Measurements from ENCODE around the gene ELL3.
"Not testable (repeated sequence)": the region's sequence is repeated elsewhere in the genome, so short reads cannot be mapped to it uniquely, and the experiment has no call there.

Gene ELL3

GRCh38 chr15:43792761-43793476 lies 16.2 kb upstream of the ELL3 start:
- DNase-seq (ENCODE audit: insufficient read length, low spot score) (no peak), FAIRE-seq (no peak)

- peak; percentile 87 for DNase-seq (ENCODE audit: insufficient read length, low spot score)
- peak; percentile 94 for FAIRE-seq
Measured at GRCh38 chr15:43791993-43792760, 15.4 kb upstream of the ELL3 start, which contains the start of gene SERF2. Gene SERF2 (plus strand): TSS chr15:43792320. CDS start chr15:43792377, 57 bp downstream.

GRCh38 chr15:43789409-43789808 lies 12.6 kb upstream of the ELL3 start:
- no peak for DNase-seq (ENCODE audit: insufficient read length, low spot score)
- FAIRE-seq = no peak

DNA sequence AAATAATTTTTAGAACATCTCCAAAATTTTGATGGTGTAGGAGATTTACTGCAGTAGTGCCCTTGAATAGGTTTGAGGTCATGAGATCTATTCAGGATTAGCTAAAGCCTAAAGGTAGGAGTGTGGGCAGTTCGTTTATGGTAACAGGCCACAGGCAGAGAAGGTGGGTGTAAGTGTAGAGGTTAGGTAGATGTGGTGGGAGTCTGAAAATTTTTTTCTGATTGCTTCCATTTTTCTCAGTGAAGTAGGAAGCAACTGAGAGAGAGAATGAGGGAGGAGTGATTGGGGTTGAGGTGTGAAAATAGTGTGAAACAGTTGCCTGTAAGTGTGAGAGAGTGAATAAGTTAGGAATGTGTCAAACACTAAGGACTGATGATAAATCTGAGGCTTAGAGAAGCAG lies 2.2 kb upstream of the ELL3 start:
- FAIRE-seq (no peak), DNase-seq (ENCODE audit: insufficient read length, low spot score) (no peak)

DNA sequence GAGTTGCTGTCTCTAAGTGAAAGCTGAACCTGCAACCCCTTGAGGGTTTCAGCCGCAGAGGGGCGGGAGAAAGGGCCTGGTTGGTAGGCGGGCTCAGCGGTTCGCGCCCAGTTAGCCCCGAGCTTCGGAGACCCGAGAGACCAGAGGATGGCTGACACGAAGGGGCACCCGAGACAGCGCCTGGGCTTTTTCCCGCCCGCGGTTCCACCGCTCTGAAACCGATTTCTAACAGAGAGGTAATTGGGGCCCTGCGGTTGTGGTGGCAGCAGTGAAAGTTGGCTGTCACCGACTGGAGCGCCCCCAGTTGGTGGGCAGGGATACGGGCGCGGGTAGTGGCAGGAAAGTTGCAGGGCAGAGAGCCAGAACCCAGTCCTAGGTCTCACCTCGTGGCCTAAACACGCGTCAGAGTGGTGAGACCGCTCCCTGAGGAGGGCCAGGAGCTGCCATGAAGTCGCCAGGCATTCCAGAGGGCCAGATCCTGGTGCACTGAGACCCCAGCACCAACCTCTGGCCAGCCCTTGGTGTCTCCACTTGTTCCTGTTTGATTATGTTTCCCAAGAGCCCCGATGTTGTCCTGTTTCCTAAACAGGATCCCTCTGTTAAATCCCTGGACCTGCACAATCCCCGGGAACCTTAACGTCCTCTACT lies 625 bp upstream of the ELL3 start:
- peak; percentile 91 for FAIRE-seq
- peak; percentile 44 for DNase-seq (ENCODE audit: insufficient read length, low spot score)

DNA sequence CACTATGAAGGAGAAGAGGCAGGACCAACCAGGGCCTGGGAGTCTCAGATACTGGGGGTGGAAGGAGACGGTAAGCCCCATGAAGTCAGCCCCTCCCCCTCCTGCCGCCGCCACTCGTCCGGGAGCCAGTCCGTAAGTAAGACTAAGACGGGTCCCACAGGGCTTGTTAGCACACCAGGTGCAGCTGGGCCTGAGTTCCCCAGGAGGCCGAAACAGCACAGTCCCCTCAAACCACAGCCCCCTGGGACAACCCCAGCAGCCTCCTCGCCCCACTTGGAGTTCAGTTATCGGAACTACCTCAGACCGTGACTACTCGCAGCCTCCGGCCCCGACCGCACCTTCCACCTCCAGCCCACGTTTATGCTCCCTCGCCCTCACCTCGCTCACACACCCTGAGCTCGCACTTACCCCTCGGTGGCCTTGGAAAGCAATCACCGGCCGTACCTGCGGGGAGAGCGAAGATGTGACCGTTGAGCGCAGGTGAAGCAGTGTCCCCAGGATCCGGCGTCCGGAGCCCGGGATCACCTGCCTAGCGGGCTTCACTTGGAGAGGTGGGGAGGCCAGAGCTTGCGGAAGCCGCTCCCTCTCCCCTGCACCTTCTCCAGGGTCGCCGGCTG lies 557 bp downstream of the ELL3 start:
- FAIRE-seq (peak; percentile 95), DNase-seq (ENCODE audit: insufficient read length, low spot score) (peak; percentile 49)

DNA sequence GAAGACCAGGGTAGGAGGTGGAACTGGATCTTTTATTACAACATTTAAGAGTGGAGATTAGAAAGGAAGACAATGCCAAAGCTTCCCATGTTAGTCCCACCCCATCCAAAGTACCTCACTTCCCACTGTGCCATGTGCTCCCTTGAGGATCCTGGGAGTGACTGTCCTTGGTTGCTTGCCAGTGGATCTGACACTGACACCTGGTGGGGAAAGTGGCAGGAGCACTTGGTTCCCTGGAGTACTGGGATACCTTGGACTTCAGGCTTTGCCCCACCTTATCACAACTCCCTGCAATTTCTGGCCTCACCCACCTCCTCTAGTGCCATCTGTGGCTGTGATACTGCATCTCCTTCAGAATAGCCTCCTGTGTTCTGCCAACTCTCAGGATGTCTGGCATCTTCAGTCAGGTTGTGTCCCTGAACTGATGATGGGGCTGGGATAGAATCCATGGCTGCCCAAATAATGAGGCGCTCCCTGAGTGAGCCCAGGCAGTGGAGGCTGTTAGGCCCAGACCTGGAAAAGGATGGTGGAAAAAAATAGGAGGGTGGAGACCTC lies 1.3 kb downstream of the ELL3 start:
- FAIRE-seq (no peak), DNase-seq (ENCODE audit: insufficient read length, low spot score) (no peak)

DNA sequence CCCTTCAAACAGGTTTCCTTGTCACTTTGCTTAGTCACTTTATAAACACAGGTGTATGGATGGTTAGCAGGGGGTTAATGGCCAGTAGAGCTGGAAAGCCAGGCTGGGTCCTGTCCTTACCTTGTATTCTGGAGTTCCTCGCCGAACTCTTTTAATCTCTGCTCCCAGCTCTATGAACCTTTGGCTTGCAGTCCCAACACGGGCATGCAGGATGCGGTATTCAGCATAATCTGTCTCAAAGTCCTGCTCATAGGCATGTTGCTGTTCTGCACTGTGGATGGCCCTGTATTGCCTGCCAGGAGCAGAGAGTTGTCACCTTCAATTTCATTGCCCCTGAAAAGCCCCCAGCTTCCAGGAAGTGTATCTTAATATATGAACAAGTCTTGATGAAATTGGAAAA lies 2.7 kb downstream of the ELL3 start:
- FAIRE-seq (no peak), DNase-seq (ENCODE audit: insufficient read length, low spot score) (no peak)

DNA sequence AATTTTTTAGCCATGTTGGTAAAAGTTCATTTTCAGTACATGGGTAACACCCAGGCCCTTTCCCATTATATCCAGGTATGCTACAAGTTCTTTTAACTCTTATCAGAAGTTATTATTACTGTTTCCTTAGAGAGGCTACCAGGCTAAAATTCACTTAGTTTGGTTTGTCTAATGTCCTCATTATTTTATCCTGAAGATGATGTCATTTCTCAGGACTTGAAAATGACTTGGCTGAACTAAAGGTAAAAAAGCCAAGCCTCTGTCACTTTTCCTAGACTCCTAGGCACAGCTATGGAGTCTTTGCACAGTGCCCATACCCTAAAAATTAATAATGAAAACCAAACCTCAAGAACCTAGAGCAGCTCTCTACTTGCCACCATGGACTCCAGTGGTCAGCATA lies 4.1 kb downstream of the ELL3 start:
- FAIRE-seq = no peak

GRCh38 chr15:43771816-43772215 lies 5.0 kb downstream of the ELL3 start:
- DNase-seq (ENCODE audit: insufficient read length, low spot score) = no peak

More for the DNA sequence above, 4.1 kb downstream of the ELL3 start:
- no peak for DNase-seq (ENCODE audit: insufficient read length, low spot score)

DNA sequence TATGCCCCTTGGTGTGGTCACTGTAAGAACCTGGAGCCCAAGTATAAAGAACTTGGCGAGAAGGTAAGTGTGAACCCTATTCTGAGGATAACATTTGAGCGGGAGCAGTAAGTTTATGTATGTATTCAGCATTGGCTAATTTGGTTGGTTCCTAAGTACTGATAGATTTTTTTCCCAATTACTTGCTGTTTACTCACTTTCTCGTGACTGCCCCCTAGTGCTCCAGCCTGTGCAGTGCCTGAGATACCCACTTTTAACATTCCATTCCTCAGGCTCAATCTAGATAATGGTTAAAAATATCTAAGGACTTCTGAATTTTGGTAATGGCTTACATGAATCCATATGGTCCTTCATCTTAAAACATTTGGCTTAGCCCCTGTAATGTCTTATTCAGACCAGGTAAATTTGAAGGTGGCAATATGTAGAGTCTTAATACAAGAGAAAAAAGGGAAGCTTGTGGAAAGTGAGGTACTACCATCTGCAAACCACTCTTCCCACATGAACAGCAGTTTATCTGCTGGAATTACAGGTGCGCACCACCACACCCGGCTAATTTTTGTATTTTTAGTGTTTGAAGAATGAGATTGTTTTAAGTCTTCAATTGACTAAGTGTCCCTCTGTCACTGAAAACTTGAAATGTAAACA lies 7.1 kb downstream of the ELL3 start:
- DNase-seq (ENCODE audit: insufficient read length, low spot score) (peak; percentile 37), FAIRE-seq (no peak)

More at GRCh38 chr15:43771816-43772215, 5.0 kb downstream of the ELL3 start:
- FAIRE-seq = no peak

- no peak for FAIRE-seq
- DNase-seq (ENCODE audit: insufficient read length, low spot score) = no peak
Measured at GRCh38 chr15:43763819-43764446, 12.8 kb downstream of the ELL3 start.

GRCh38 chr15:43762824-43763223 lies 13.9 kb downstream of the ELL3 start:
- DNase-seq (ENCODE audit: insufficient read length, low spot score) (no peak), FAIRE-seq (peak; percentile 31)

- DNase-seq (ENCODE audit: insufficient read length, low spot score) (no peak), FAIRE-seq (no peak)
Measured at GRCh38 chr15:43751885-43752284, 24.9 kb downstream of the ELL3 start.

DNA sequence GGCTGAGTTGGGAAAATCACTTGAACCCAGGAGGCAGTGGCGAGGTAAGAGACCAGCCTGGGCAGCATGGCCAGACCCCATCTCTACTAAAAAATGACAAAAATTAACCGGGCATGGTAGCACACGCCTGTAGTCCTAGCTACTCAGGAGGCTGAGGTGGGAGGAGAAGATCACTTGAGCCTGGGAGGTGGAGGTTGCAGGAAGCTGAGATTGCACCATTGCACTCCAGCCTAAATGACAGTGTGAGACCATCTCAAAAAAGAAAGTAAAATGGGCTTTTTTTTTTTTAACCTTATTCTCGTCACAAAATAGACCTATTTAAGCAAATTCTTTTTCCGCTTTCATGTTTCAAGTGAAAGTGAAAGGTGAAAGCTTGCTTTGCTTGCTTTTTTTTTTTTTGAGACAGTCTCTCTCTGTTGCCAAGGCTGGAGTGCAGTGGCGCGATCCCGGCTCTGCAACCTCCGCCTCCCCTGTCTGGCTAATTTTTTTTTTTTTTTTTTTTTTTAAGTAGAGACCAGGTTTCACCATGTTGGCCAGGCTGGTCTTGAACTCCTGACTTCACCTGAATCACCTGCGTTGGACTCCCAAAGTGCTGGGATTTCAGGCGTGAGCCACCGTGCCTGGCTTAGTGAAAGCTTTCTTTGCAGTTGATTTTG lies 26.9 kb downstream of the ELL3 start:
- FAIRE-seq (peak; percentile 93), DNase-seq (ENCODE audit: insufficient read length, low spot score) (peak; percentile 27)

GRCh38 chr15:43748376-43748775 lies 28.4 kb downstream of the ELL3 start:
- no peak for FAIRE-seq

GRCh38 chr15:43746903-43747309 lies 29.9 kb downstream of the ELL3 start:
- DNase-seq (ENCODE audit: insufficient read length, low spot score) = not testable (repeated sequence)
- FAIRE-seq = peak; percentile 89

More at GRCh38 chr15:43748376-43748775, 28.4 kb downstream of the ELL3 start:
- DNase-seq (ENCODE audit: insufficient read length, low spot score) = no peak

DNA sequence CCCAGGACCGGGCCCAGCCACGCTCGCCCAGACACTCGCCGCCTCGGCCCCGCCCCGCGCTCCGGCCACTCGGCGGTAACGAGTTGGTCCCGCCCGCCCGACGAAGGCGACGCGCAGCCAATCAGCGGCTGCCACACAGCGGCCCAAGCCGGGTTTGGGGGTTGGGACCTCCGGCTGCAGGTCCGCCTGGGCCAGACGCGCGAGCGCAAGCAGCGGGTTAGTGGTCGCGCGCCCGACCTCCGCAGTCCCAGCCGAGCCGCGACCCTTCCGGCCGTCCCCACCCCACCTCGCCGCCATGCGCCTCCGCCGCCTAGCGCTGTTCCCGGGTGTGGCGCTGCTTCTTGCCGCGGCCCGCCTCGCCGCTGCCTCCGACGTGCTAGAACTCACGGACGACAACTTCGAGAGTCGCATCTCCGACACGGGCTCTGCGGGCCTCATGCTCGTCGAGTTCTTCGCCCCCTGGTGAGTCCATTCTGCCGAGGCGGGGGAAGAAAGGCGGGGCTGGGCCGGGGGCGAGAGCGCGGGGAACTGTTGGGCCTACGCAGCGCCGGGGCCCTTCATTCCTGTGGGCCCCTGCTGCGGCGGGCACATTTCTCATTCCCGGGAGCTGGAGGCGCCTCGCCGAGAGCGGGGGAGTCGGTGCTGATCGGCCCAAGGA lies 30.4 kb downstream of the ELL3 start, which contains the start of gene PDIA3:
Gene PDIA3, plus strand, starts transcription at position 194 of the 658 bp plus-strand sequence. Its CDS starts 102 bp downstream, at position 296.
- FAIRE-seq (peak; percentile 74), DNase-seq (ENCODE audit: insufficient read length, low spot score) (peak; percentile 71)

Measured in GM19239 (cell line).